Peyer's patch (tissue), 4 donors: ENCODE results near the gene C5orf22.
"Not testable (repeated sequence)": the region's sequence is repeated elsewhere in the genome, so short reads cannot be mapped to it uniquely, and the experiment has no call there.

Experiments
- CTCF ChIP-seq, 6 experiments: fragments of 450-650 bp in 4 of 6; fragments of 200-600 bp in 2 of 6; sonication (generic) in 1 of 6; IDR thresholded peaks; one replicate each; pipeline ENCODE4 v1.5.1; 2017 to 2019; ENCODE audit warnings: antibody characterized with exemption in 6 of 6, mild to moderate bottlenecking in 3 of 6, moderate library complexity in 1 of 6
- POLR2A ChIP-seq, 2 donors: fragments of 450-650 bp; IDR thresholded peaks; one replicate each; pipeline ENCODE4 v1.5.1; 2017; ENCODE audit warnings: antibody characterized with exemption in 2 of 2, mild to moderate bottlenecking in 2 of 2, moderate library complexity in 2 of 2

- TF ChIP-seq CTCF, POLR2A (IDR thresholded peaks at IDR 0.05): not testable (repeated sequence)
These were observed 17.0 kb downstream of the C5orf22 start for GRCh38 chr5:31549114-31549513.
